B cell (primary cell): ENCODE measurements around the gene CLASP1. TPM values are rescaled to one million over a fixed set of nuclear protein-coding genes. Genes with fewer than 3 reads are reported as not detected.

Experiments
- ATAC-seq: fragments of 200-7000 bp; cut with Tn5 transposase; one replicate; pipeline ENCODE4 v1.10.0; 2021; ENCODE audit warnings: low read depth, mild to moderate bottlenecking, moderate number of reproducible peaks, moderate library complexity
- CTCF ChIA-PET: fragments of 350-600 bp; sonication (Branson Sonifier 250); formaldehyde crosslinking; loops from one replicate; lab custom pipeline; 2021; ENCODE audit warnings: antibody characterized with exemption, inconsistent platforms; lab: Charles Lee
- POLR2A ChIA-PET: fragments of 350-600 bp; sonication (Branson Sonifier 250); formaldehyde crosslinking; loops from one replicate; lab custom pipeline; 2021; ENCODE audit warnings: antibody characterized with exemption; lab: Charles Lee
- DNase-seq: peaks from one replicate; pipeline ENCODE4 v3.0.0; 2013
- H2AFZ ChIP-seq: 2 replicates; pipeline ENCODE4 v1.6.1; 2012; ENCODE audit warnings: mild to moderate bottlenecking, low read depth, low read length; ENCODE audit not compliant: insufficient read depth, poor library complexity, severe bottlenecking
- H3K27ac ChIP-seq, 2 donors: 1 replicate in 1 of 2; 2 replicates in 1 of 2; pipeline ENCODE4 v1.5.1; 2012 to 2013; ENCODE audit warnings: low read length in 2 of 2, mild to moderate bottlenecking in 2 of 2, moderate library complexity in 1 of 2
- H3K27me3 ChIP-seq, 4 experiments: fragments of 200-600 bp in 1 of 4; sonication (generic) in 1 of 4; replicated peaks in 1 of 4; 1 replicate in 2 of 4; 2 replicates in 2 of 4; pipeline versions ENCODE4 v1.6.1 to v1.7.0; 2013 to 2016; ENCODE audit warnings: low read length in 3 of 4, mild to moderate bottlenecking in 2 of 4, mixed read lengths in 1 of 4, moderate library complexity in 1 of 4; ENCODE audit not compliant: insufficient read depth in 4 of 4, control insufficient read depth in 3 of 4; ENCODE audit errors: control extremely low read depth in 1 of 4
- H3K36me3 ChIP-seq, 2 experiments: replicated peaks in 1 of 2; 1 replicate in 1 of 2; 2 replicates in 1 of 2; pipeline versions ENCODE4 v1.6.1 to v1.7.1; 2013; ENCODE audit warnings: low read length in 1 of 2; ENCODE audit not compliant: insufficient read depth in 2 of 2, control insufficient read depth in 1 of 2; ENCODE audit errors: control extremely low read depth in 1 of 2, extremely low read depth in 1 of 2
- H3K4me1 ChIP-seq, 2 donors: fragments of 200-600 bp in 1 of 2; sonication (generic) in 1 of 2; 1 replicate in 1 of 2; 2 replicates in 1 of 2; pipeline versions ENCODE4 v1.5.1 to v1.6.1; 2013 to 2017; ENCODE audit warnings: low read length in 2 of 2; ENCODE audit not compliant: control insufficient read depth in 2 of 2, insufficient read depth in 2 of 2
- H3K4me2 ChIP-seq: replicated peaks from 2 replicates; pipeline ENCODE3; 2012; ENCODE audit warnings: mild to moderate bottlenecking, low read depth, low read length; ENCODE audit not compliant: poor library complexity, severe bottlenecking
- H3K4me3 ChIP-seq, 5 experiments: fragments of 200-600 bp in 1 of 5; sonication (generic) in 1 of 5; 1 replicate in 3 of 5; 2 replicates in 2 of 5; pipeline versions ENCODE4 v1.5.1 to v1.7.0; 2011 to 2016; ENCODE audit warnings: low read length in 4 of 5, mild to moderate bottlenecking in 4 of 5, low read depth in 2 of 5, control low read depth in 1 of 5, moderate library complexity in 1 of 5; ENCODE audit not compliant: insufficient read depth in 1 of 5; ENCODE audit errors: control extremely low read depth in 1 of 5, extremely low read depth in 1 of 5
- H3K79me2 ChIP-seq: fragments of 200-600 bp; sonication (generic); one replicate; pipeline ENCODE4 v1.6.0; 2016; ENCODE audit warnings: low read length; ENCODE audit not compliant: control insufficient read depth, insufficient read depth
- H3K9ac ChIP-seq: fragments of 200-600 bp; sonication (generic); 2 replicates; pipeline ENCODE4 v1.6.1; 2017; ENCODE audit warnings: mild to moderate bottlenecking, low read length, moderate library complexity
- H3K9me3 ChIP-seq, 3 donors: one replicate each; pipeline versions ENCODE4 v1.6.1 to v1.7.1; 2013; ENCODE audit warnings: low read length in 2 of 3; ENCODE audit not compliant: control insufficient read depth in 2 of 3, insufficient read depth in 1 of 3; ENCODE audit errors: control extremely low read depth in 1 of 3
- H4K20me1 ChIP-seq: 2 replicates; pipeline ENCODE4 v1.6.0; 2012; ENCODE audit warnings: mild to moderate bottlenecking, low read length; ENCODE audit not compliant: insufficient read depth, control insufficient read depth, poor library complexity, severe bottlenecking
- H3K27ac Mint-ChIP-seq: one replicate; pipeline ENCODE4 v1.8.0; 2021; ENCODE audit warnings: mixed read lengths
- H3K27me3 Mint-ChIP-seq: one replicate; pipeline ENCODE4 v1.8.0; 2021; ENCODE audit warnings: mixed read lengths
- H3K4me1 Mint-ChIP-seq: one replicate; pipeline ENCODE4 v1.8.0; 2021; ENCODE audit warnings: mixed read lengths
- H3K4me3 Mint-ChIP-seq: one replicate; pipeline ENCODE4 v1.8.0; 2021; ENCODE audit warnings: mixed read lengths
- H3K9me3 Mint-ChIP-seq: one replicate; pipeline ENCODE4 v1.8.0; 2022; ENCODE audit warnings: mixed read lengths; ENCODE audit not compliant: insufficient read depth
- EZH2 ChIP-seq: IDR thresholded peaks from 2 replicates; pipeline ENCODE4 v1.6.1; 2012; ENCODE audit warnings: borderline replicate concordance, low read depth, mild to moderate bottlenecking, moderate library complexity, low read length; ENCODE audit not compliant: insufficient read depth, poor library complexity, severe bottlenecking
- whole genome bisulfite sequencing: methylation state at CpG from one replicate; pipeline ENCODE4 v1.1.5; 2013; ENCODE audit warnings: missing lambda C conversion rate; ENCODE audit not compliant: insufficient coverage; 5-methylcytosine and 5-hydroxymethylcytosine counted together
- intact Hi-C: fragments of 100-400 bp; cut with micrococcal nuclease; formaldehyde crosslinking; loops from one replicate; pipeline ENCODE4 v1.10.0; 2022
- polyA plus RNA-seq: library from polyadenylated mRNA; depleted of rRNA; stranded (reverse); fragments of >200 nt; gene quantifications from 2 replicates; pipeline ENCODE4 v1.2.3, GENCODE V29; 2012
- total RNA-seq, 2 donors: library from RNA; stranded (reverse); fragments of 120-200 nt in 1 of 2; gene quantifications; 1 replicate in 1 of 2; 2 replicates in 1 of 2; pipeline versions ENCODE4 v1.2.3 to v1.2.4, GENCODE V29; 2013 to 2022
- TF ChIP-seq, protein P1 (sequence below): fragments of 200-600 bp; IDR thresholded peaks from one replicate; pipeline ENCODE4 v1.8.0; 2022; ENCODE audit warnings: antibody characterized with exemption, mild to moderate bottlenecking

Gene CLASP1
- total and polyA plus RNA-seq, 2 donors (not counting 1 experiment from before 2014, with no cell fraction given): 8.7 to 88.0 TPM

DNA sequence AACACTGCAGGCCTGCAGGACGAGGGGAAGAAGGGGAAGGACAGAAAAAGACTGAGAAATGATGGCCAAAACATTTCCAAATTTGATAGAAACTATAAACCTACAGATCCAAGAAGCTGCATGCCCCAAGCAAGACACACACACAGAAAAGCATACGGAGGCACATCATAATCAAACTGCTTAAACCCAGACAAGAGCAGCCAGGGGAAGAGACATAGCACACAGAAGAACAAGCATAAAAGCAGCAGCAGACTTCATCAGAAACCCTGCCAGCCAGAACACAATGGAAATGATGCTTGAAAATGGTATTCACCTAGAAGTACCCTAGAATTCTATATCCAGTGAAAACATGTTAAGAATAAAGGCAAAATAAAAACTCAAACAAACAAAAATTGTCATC is 175.8 kb downstream of the CLASP1 start:
- Histone ChIP-seq H3K4me3 (no peak overlapping the region), H3K4me2 (no peak overlapping the region), H4K20me1 (no peaks in the 10 kb centered on the region), H3K9ac (no peak overlapping the region), H3K4me1 (no peaks in the 10 kb centered on the region), H3K9me3 (no peaks in the 10 kb centered on the region), H3K27me3 (no peaks in the 10 kb centered on the region), H3K79me2 (peaks cover 11% of the 10 kb centered on the region), H3K27ac (no peak overlapping the region), H3K36me3 (peaks cover 12 to 22% of the 10 kb centered on the region in 2 experiments), H2AFZ (no peak overlapping the region)
- intact Hi-C loops: no loop called here
- ChIA-PET CTCF (no interaction called here), POLR2A (no interaction called here)
- DNase-seq: no peak
- H3K9me3 Mint-ChIP-seq: no peaks in the 10 kb centered on the region
- TF ChIP-seq EZH2: no peak
- TF ChIP-seq, protein P1, sequence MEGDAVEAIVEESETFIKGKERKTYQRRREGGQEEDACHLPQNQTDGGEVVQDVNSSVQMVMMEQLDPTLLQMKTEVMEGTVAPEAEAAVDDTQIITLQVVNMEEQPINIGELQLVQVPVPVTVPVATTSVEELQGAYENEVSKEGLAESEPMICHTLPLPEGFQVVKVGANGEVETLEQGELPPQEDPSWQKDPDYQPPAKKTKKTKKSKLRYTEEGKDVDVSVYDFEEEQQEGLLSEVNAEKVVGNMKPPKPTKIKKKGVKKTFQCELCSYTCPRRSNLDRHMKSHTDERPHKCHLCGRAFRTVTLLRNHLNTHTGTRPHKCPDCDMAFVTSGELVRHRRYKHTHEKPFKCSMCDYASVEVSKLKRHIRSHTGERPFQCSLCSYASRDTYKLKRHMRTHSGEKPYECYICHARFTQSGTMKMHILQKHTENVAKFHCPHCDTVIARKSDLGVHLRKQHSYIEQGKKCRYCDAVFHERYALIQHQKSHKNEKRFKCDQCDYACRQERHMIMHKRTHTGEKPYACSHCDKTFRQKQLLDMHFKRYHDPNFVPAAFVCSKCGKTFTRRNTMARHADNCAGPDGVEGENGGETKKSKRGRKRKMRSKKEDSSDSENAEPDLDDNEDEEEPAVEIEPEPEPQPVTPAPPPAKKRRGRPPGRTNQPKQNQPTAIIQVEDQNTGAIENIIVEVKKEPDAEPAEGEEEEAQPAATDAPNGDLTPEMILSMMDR: no peak
- no peak for ATAC-seq
- no peaks in the 10 kb centered on the region for H3K27me3 Mint-ChIP-seq
- 86% methylated on average over 1 of the region's 2 CpGs for WGBS
- no peak overlapping the region for H3K4me3 Mint-ChIP-seq
- H3K4me1 Mint-ChIP-seq: peaks cover 3% of the 10 kb centered on the region
- H3K27ac Mint-ChIP-seq: no peak overlapping the region

DNA sequence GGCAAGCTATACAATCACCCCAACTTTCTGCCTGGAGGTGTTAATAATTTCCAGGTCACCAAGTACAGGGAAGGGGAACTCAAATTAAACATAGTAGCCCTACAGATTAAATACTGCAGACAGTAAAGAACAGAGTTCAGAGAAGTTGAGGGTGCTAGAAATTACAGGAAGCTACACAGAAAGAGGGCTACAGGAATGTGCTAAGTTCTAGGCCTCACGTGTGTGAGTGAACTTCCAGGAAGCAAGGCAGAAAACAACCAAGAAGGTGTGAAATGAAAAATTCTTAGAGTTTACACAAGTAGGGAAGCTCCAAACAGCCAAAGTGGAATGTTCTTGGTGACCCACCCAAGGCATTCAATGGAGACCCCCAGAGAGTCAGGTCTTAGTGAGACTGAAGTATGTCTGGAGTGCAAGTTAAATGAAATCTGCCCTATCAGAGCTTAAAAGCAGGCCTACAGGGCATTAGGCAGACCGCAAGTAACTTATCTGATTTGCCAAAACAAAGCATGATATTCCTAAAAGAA is 176.7 kb downstream of the CLASP1 start:
- peaks cover 3% of the 10 kb centered on the region for H3K4me1 Mint-ChIP-seq
- H3K9ac ChIP-seq: no peak overlapping the region
- H3K4me3 Mint-ChIP-seq: no peak overlapping the region
- 89% methylated on average over 2 of the region's 2 CpGs for WGBS
- no peak overlapping the region for H2AFZ ChIP-seq
- intact Hi-C loops: no loop called here
- H3K27me3 Mint-ChIP-seq: no peaks in the 10 kb centered on the region
- H3K79me2 ChIP-seq: peaks cover 5% of the 10 kb centered on the region
- no peak overlapping the region for H3K27ac ChIP-seq
- peaks cover 12 to 29% of the 10 kb centered on the region in 2 experiments for H3K36me3 ChIP-seq
- H3K9me3 ChIP-seq: no peaks in the 10 kb centered on the region
- H4K20me1 ChIP-seq: no peaks in the 10 kb centered on the region
- no peaks in the 10 kb centered on the region for H3K9me3 Mint-ChIP-seq
- no peak for TF ChIP-seq EZH2
- TF ChIP-seq, protein P1: no peak
- H3K4me2 ChIP-seq: no peak overlapping the region
- DNase-seq: no peak
- H3K4me1 ChIP-seq: no peaks in the 10 kb centered on the region
- ChIA-PET CTCF (no interaction called here), POLR2A (no interaction called here)
- no peak overlapping the region for H3K4me3 ChIP-seq
- H3K27me3 ChIP-seq: no peaks in the 10 kb centered on the region
- H3K27ac Mint-ChIP-seq: no peak overlapping the region
- ATAC-seq: no peak
